Measurements from ENCODE around the gene CCNT1. TPM values are rescaled to one million over a fixed set of nuclear protein-coding genes. Genes with fewer than 3 reads are reported as not detected.

Gene CCNT1
- total and polyA plus RNA-seq, 2 of the 13 experiments (the other 11 are each of a cell fraction or from before 2014, with no cell fraction given) = 18.0 to 28.2 TPM

DNA sequence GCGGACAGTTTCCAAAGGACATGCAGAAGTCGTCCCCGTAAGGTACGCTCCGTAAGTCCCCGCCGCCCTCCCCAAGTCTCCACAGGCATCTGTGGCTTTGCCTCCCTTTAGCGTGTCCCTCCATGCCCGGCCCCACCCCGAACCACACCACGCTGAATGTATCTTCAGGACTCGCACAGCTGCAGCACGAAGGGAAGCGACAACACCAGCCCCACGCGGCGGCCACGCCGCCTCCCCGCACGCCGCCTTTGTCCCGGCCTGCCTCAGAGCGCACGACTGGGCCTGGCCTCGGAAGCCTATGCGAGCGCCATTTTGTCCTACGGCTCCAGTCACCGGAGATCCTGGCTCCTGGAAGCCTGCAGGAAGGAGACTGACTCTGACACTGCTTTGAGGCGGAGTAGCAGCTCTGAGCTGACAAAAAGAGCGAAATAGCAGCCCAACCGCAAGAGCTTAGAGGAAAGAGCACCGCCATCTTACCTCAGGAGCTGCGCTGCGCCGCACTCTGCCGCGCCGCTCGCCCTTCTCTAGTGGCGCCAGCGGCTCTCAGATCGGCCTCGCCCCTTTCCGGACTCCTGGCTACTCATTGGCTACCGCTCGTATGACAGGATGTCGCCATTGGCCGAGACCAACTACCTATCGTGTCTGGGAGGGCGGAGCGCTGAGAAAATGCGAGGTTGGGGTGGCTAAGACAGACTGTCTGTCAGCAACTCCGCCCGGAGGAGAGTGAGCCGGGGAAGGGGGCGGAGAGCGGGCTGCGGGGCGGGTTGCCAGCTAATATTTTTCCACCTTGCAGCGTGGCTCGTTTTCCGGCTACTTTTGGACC lies 34.6 kb downstream of the CCNT1 start, which contains the start of gene KANSL2 (continued):
- TF ChIP-seq, protein P1, sequence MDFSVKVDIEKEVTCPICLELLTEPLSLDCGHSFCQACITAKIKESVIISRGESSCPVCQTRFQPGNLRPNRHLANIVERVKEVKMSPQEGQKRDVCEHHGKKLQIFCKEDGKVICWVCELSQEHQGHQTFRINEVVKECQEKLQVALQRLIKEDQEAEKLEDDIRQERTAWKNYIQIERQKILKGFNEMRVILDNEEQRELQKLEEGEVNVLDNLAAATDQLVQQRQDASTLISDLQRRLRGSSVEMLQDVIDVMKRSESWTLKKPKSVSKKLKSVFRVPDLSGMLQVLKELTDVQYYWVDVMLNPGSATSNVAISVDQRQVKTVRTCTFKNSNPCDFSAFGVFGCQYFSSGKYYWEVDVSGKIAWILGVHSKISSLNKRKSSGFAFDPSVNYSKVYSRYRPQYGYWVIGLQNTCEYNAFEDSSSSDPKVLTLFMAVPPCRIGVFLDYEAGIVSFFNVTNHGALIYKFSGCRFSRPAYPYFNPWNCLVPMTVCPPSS (IDR thresholded peaks at IDR 0.05) = no peak
- TF ChIP-seq NFKB2 (CRISPR knock-in tag; IDR thresholded peaks at IDR 0.05; ENCODE audit: borderline replicate concordance) = peak; percentile 86
- TF ChIP-seq RFX5 (IDR thresholded peaks at IDR 0.05; ENCODE audit: low read depth, low read length) = 0 out of 2 replicates have a peak, but pooled peaks have one; percentile 13
- peak; percentile 76; the same call in 1 of the 2 replicates for TF ChIP-seq NFKBIZ (CRISPR knock-in tag; IDR thresholded peaks at IDR 0.05)
- no peak for TF ChIP-seq MAFF (IDR thresholded peaks at IDR 0.05; ENCODE audit: low read depth, low read length)
- no peak for TF ChIP-seq ZKSCAN1 (IDR thresholded peaks at IDR 0.05; ENCODE audit: low read length)
- no peak for TF ChIP-seq CHD2 (IDR thresholded peaks at IDR 0.05; ENCODE audit: low read depth, low read length)
- TF ChIP-seq, protein P2, sequence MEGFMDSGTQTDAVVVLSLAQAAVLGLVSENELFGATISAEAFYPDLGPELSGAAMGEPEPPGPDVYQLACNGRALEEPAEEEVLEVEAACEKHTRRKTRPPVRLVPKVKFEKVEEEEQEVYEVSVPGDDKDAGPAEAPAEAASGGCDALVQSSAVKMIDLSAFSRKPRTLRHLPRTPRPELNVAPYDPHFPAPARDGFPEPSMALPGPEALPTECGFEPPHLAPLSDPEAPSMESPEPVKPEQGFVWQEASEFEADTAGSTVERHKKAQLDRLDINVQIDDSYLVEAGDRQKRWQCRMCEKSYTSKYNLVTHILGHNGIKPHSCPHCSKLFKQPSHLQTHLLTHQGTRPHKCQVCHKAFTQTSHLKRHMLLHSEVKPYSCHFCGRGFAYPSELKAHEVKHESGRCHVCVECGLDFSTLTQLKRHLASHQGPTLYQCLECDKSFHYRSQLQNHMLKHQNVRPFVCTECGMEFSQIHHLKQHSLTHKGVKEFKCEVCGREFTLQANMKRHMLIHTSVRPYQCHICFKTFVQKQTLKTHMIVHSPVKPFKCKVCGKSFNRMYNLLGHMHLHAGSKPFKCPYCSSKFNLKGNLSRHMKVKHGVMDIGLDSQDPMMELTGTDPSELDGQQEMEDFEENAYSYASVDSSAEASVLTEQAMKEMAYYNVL (CRISPR knock-in tag; IDR thresholded peaks at IDR 0.05; ENCODE audit: borderline replicate concordance) = peak; percentile 77; the same call in 1 of the 2 replicates
- TF ChIP-seq RBAK (CRISPR knock-in tag; IDR thresholded peaks at IDR 0.05) = no peak
- TF ChIP-seq, protein P3, sequence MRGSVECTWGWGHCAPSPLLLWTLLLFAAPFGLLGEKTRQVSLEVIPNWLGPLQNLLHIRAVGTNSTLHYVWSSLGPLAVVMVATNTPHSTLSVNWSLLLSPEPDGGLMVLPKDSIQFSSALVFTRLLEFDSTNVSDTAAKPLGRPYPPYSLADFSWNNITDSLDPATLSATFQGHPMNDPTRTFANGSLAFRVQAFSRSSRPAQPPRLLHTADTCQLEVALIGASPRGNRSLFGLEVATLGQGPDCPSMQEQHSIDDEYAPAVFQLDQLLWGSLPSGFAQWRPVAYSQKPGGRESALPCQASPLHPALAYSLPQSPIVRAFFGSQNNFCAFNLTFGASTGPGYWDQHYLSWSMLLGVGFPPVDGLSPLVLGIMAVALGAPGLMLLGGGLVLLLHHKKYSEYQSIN (CRISPR knock-in tag; IDR thresholded peaks at IDR 0.05; ENCODE audit: borderline replicate concordance) = no peak
- TF ChIP-seq, protein P4, sequence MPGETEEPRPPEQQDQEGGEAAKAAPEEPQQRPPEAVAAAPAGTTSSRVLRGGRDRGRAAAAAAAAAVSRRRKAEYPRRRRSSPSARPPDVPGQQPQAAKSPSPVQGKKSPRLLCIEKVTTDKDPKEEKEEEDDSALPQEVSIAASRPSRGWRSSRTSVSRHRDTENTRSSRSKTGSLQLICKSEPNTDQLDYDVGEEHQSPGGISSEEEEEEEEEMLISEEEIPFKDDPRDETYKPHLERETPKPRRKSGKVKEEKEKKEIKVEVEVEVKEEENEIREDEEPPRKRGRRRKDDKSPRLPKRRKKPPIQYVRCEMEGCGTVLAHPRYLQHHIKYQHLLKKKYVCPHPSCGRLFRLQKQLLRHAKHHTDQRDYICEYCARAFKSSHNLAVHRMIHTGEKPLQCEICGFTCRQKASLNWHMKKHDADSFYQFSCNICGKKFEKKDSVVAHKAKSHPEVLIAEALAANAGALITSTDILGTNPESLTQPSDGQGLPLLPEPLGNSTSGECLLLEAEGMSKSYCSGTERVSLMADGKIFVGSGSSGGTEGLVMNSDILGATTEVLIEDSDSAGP (CRISPR knock-in tag; IDR thresholded peaks at IDR 0.05; ENCODE audit: borderline replicate concordance) = peak; percentile 93
- TF ChIP-seq ZIK1 (CRISPR knock-in tag; IDR thresholded peaks at IDR 0.05; ENCODE audit: borderline replicate concordance, low read depth) = 0 out of 2 replicates have a peak, but pooled peaks have one; percentile 33
- no peak for TF ChIP-seq FIP1L1 (IDR thresholded peaks at IDR 0.05; ENCODE audit: borderline replicate concordance, insufficient read depth, low read depth, low read length)
- peak; percentile 43 for TF ChIP-seq RXRA (CRISPR knock-in tag; IDR thresholded peaks at IDR 0.05)
- TF ChIP-seq ZNF703 (CRISPR knock-in tag; IDR thresholded peaks at IDR 0.05; ENCODE audit: borderline replicate concordance) = no peak; the same call in 1 of the 2 replicates
- TF ChIP-seq ERF (CRISPR knock-in tag; IDR thresholded peaks at IDR 0.05) = peak; percentile 96
- TF ChIP-seq SMAD3 (CRISPR knock-in tag; IDR thresholded peaks at IDR 0.05) = peak; percentile 87
- peak; percentile 82; the same call in 1 of the 2 replicates for TF ChIP-seq ZNF713 (CRISPR knock-in tag; IDR thresholded peaks at IDR 0.05)
- TF ChIP-seq, protein P5, sequence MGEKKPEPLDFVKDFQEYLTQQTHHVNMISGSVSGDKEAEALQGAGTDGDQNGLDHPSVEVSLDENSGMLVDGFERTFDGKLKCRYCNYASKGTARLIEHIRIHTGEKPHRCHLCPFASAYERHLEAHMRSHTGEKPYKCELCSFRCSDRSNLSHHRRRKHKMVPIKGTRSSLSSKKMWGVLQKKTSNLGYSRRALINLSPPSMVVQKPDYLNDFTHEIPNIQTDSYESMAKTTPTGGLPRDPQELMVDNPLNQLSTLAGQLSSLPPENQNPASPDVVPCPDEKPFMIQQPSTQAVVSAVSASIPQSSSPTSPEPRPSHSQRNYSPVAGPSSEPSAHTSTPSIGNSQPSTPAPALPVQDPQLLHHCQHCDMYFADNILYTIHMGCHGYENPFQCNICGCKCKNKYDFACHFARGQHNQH (CRISPR knock-in tag; IDR thresholded peaks at IDR 0.05) = 0 out of 2 replicates have a peak, but pooled peaks have one; percentile 83
- no peak for TF ChIP-seq HNF4G (IDR thresholded peaks at IDR 0.05; ENCODE audit: borderline replicate concordance, low read depth, low read length)
- TF ChIP-seq HNF4G (CRISPR knock-in tag; IDR thresholded peaks at IDR 0.05; ENCODE audit: borderline replicate concordance, low read depth) = peak; percentile 16; the same call in 1 of the 2 replicates
- TF ChIP-seq ZNF850 (CRISPR knock-in tag; conservative IDR thresholded peaks at IDR 0.05) = no peak
